OCI-LY3 (cell line): ENCODE measurements around the gene NPY2R.

Experiments used
- H2AFZ ChIP-seq: fragments of 200-600, 300-600 bp; shearing (Covaris generic); 2 replicates; pipeline ENCODE4 v1.6.0; 2014; ENCODE audit warnings: antibody characterized with exemption, low read depth, low read length
- H3K27ac ChIP-seq: fragments of 200-600, 300-600 bp; sonication (generic); 2 replicates; pipeline ENCODE4 v1.5.1; 2014; ENCODE audit warnings: mild to moderate bottlenecking, low read length, moderate library complexity, mixed read lengths
- H3K27me3 ChIP-seq: fragments of 200-600, 300-600 bp; sonication (generic); 2 replicates; pipeline ENCODE4 v1.6.1; 2014; ENCODE audit warnings: low read depth, low read length, mixed read lengths
- H3K36me3 ChIP-seq: fragments of 200-600, 300-600 bp; sonication (generic); replicated peaks from 2 replicates; pipeline ENCODE3; 2014; ENCODE audit warnings: low read depth, low read length, mixed read lengths
- H3K4me1 ChIP-seq: fragments of 300-600, 200-600 bp; sonication (generic); 2 replicates; pipeline ENCODE4 v1.6.1; 2014; ENCODE audit warnings: low read length, mixed read lengths
- H3K4me2 ChIP-seq: fragments of 200-600, 300-600 bp; sonication (generic); 2 replicates; pipeline ENCODE4 v1.6.1; 2014; ENCODE audit warnings: low read length, mixed read lengths
- H3K4me3 ChIP-seq: fragments of 300-600, 200-600 bp; sonication (generic); 2 replicates; pipeline ENCODE4 v1.5.1; 2014; ENCODE audit warnings: antibody characterized with exemption, mild to moderate bottlenecking, low read length, moderate library complexity
- H3K79me2 ChIP-seq: fragments of 300-600, 200-600 bp; shearing (Covaris generic); 2 replicates; pipeline ENCODE4 v1.6.1; 2014; ENCODE audit warnings: mild to moderate bottlenecking, low read length, mixed read lengths
- H3K9ac ChIP-seq: fragments of 300-600, 200-600 bp; shearing (Covaris generic); 2 replicates; pipeline ENCODE4 v1.6.0; 2014; ENCODE audit warnings: mild to moderate bottlenecking, low read length, moderate library complexity
- H3K9me3 ChIP-seq: fragments of 200-600, 300-600 bp; shearing (Covaris generic); 2 replicates; pipeline ENCODE4 v1.6.1; 2014; ENCODE audit warnings: low read length, mixed read lengths; ENCODE audit not compliant: insufficient read depth
- H4K20me1 ChIP-seq: fragments of 200-600, 300-600 bp; sonication (generic); 2 replicates; pipeline ENCODE4 v1.6.1; 2016; ENCODE audit warnings: low read length, mixed read lengths; ENCODE audit not compliant: insufficient read depth
- EZH2phosphoT487 ChIP-seq: fragments of 200-600 bp; shearing (Covaris generic); IDR thresholded peaks from 2 replicates; pipeline ENCODE4 v1.6.1; 2018; ENCODE audit warnings: antibody characterized with exemption, mixed run types, low read depth
- TF ChIP-seq, protein P1 (sequence below): fragments of 200-600, 300-600 bp; sonication (generic); IDR thresholded peaks from 2 replicates; pipeline ENCODE4 v1.5.1; 2014; ENCODE audit warnings: antibody characterized with exemption, low read length, low read depth

NPY2R gene

DNA sequence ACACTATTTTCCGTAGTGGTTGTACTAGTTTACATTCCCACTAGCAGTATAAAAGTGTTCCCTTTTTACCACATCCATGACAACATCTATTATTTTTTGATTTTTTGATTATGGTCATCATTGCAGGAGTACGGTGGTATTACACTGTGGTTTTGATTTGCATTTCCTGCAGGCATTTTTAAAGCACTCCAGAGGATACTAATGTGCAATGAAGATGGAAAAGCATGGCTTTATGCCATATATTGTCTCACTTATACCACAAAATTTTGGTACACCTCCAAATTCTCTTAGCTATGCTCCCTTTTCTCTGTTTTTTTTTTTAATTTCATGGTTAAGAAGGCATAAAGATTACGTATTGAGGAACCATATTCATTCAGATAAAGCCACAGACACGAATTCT, 35.1 kb upstream of the NPY2R start:
- no peak overlapping the region for H3K4me3 ChIP-seq
- no peaks in the 10 kb centered on the region for H4K20me1 ChIP-seq
- H3K79me2 ChIP-seq = no peaks in the 10 kb centered on the region
- no peak for TF ChIP-seq EZH2phosphoT487
- TF ChIP-seq, protein P1, sequence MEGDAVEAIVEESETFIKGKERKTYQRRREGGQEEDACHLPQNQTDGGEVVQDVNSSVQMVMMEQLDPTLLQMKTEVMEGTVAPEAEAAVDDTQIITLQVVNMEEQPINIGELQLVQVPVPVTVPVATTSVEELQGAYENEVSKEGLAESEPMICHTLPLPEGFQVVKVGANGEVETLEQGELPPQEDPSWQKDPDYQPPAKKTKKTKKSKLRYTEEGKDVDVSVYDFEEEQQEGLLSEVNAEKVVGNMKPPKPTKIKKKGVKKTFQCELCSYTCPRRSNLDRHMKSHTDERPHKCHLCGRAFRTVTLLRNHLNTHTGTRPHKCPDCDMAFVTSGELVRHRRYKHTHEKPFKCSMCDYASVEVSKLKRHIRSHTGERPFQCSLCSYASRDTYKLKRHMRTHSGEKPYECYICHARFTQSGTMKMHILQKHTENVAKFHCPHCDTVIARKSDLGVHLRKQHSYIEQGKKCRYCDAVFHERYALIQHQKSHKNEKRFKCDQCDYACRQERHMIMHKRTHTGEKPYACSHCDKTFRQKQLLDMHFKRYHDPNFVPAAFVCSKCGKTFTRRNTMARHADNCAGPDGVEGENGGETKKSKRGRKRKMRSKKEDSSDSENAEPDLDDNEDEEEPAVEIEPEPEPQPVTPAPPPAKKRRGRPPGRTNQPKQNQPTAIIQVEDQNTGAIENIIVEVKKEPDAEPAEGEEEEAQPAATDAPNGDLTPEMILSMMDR = no peak
- H3K9ac ChIP-seq = no peak overlapping the region
- H2AFZ ChIP-seq = no peak overlapping the region
- no peaks in the 10 kb centered on the region for H3K4me1 ChIP-seq
- no peak overlapping the region for H3K27ac ChIP-seq
- no peaks in the 10 kb centered on the region for H3K9me3 ChIP-seq
- no peaks in the 10 kb centered on the region for H3K27me3 ChIP-seq
- H3K36me3 ChIP-seq = no peaks in the 10 kb centered on the region
- H3K4me2 ChIP-seq = no peak overlapping the region

DNA sequence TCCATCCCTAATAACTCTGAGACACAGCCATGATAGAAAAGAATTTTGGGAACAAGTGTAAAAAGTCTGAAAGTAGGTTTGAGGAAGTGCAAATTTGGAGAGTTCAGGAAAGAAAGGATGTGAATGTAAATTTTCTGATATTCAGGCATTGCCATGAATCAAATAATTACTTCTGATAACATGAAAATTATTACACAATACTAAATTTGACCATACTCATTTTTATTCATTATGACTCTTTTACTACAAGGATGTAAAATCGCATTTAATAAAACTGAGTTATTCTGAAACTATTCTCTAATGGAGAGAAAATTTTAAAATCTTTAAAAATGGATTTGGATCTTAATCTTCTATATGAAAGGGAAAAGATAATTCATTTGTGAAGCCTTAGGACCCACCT, 33.8 kb upstream of the NPY2R start:
- Histone ChIP-seq H3K4me1 (no peaks in the 10 kb centered on the region), H3K36me3 (no peaks in the 10 kb centered on the region), H3K4me3 (no peak overlapping the region), H3K9me3 (peaks cover 4% of the 10 kb centered on the region; the same call in 1 of the 2 replicates), H3K4me2 (no peak overlapping the region), H2AFZ (no peak overlapping the region), H3K9ac (no peak overlapping the region), H3K79me2 (no peaks in the 10 kb centered on the region), H4K20me1 (no peaks in the 10 kb centered on the region), H3K27ac (no peak overlapping the region), H3K27me3 (no peaks in the 10 kb centered on the region)
- no peak for TF ChIP-seq EZH2phosphoT487
- TF ChIP-seq, protein P1 = no peak

GRCh38 chr4:155179216-155179615, 29.2 kb upstream of the NPY2R start:
- no peaks in the 10 kb centered on the region for H3K79me2 ChIP-seq
- no peak for TF ChIP-seq EZH2phosphoT487
- TF ChIP-seq, protein P1 = no peak

GRCh38 chr4:155186972-155187371, 21.5 kb upstream of the NPY2R start:
- Histone ChIP-seq H4K20me1 (no peaks in the 10 kb centered on the region), H3K4me3 (no peak overlapping the region), H3K79me2 (no peaks in the 10 kb centered on the region), H2AFZ (no peak overlapping the region), H3K9me3 (no peaks in the 10 kb centered on the region), H3K27ac (no peak overlapping the region), H3K27me3 (no peaks in the 10 kb centered on the region), H3K4me1 (peaks cover 10% of the 10 kb centered on the region), H3K9ac (no peak overlapping the region), H3K4me2 (no peak overlapping the region), H3K36me3 (no peaks in the 10 kb centered on the region)
- TF ChIP-seq, protein P1 = no peak
- no peak for TF ChIP-seq EZH2phosphoT487

More at GRCh38 chr4:155179216-155179615, 29.2 kb upstream of the NPY2R start:
- Histone ChIP-seq H3K4me1 (no peaks in the 10 kb centered on the region), H3K9me3 (peaks cover 4% of the 10 kb centered on the region; the same call in 1 of the 2 replicates), H3K9ac (no peak overlapping the region), H4K20me1 (no peaks in the 10 kb centered on the region), H3K4me2 (no peak overlapping the region), H3K36me3 (no peaks in the 10 kb centered on the region), H3K27me3 (no peaks in the 10 kb centered on the region), H3K4me3 (no peak overlapping the region), H3K27ac (no peak overlapping the region), H2AFZ (no peak overlapping the region)
